Left lung (tissue), 10 donors: ENCODE results near the gene MAP6. TPM values are rescaled to one million over a fixed set of nuclear protein-coding genes. Genes with fewer than 3 reads are reported as not detected.

Experiments used
- ATAC-seq: fragments of 200-7000 bp; cut with Tn5 transposase; one replicate; pipeline ENCODE4 v1.9.1; 2020; ENCODE audit warnings: moderate library complexity
- DNase-seq, 4 donors: peaks; one replicate each; pipeline ENCODE4 v3.0.0-alpha.2; 2013 to 2020
- H3K27ac ChIP-seq, 2 donors: fragments of 200-600 bp; sonication (generic) in 1 of 2; one replicate each; pipeline versions ENCODE4 v1.5.0 to v1.8.0; 2020 to 2021
- H3K27me3 ChIP-seq, 2 donors: fragments of 200-600 bp; sonication (generic) in 1 of 2; one replicate each; pipeline versions ENCODE4 v1.5.0 to v1.8.0; 2020 to 2021
- H3K36me3 ChIP-seq, 2 donors: fragments of 200-600 bp; sonication (generic) in 1 of 2; one replicate each; pipeline versions ENCODE4 v1.5.0 to v1.8.0; 2020 to 2021
- H3K4me1 ChIP-seq, 2 donors: fragments of 200-600 bp; one replicate each; pipeline ENCODE4 v1.8.0; 2021
- H3K4me3 ChIP-seq, 2 donors: fragments of 200-600 bp; sonication (generic) in 1 of 2; one replicate each; pipeline versions ENCODE4 v1.5.0 to v1.8.0; 2020 to 2021; ENCODE audit warnings: mild to moderate bottlenecking in 1 of 2
- H3K9me3 ChIP-seq, 2 donors: fragments of 200-600 bp; sonication (generic) in 1 of 2; one replicate each; pipeline versions ENCODE4 v1.5.0 to v1.8.0; 2020 to 2021
- CTCF ChIP-seq, 2 donors: fragments of 200-600 bp; sonication (generic) in 1 of 2; IDR thresholded peaks; one replicate each; pipeline versions ENCODE4 v1.5.0 to v1.8.0; 2021; ENCODE audit warnings: antibody characterized with exemption in 2 of 2
- intact Hi-C, 2 donors: fragments of 100-400 bp; cut with DNase I; formaldehyde crosslinking; loops; one replicate each; pipeline versions ENCODE4 v1.11.2 to v1.14.2; 2022
- polyA plus RNA-seq, 6 donors: library from polyadenylated mRNA; unstranded; fragments of 120-200 nt; gene quantifications; one replicate each; pipeline ENCODE4 v1.2.1, GENCODE V29; 2013; ENCODE audit not compliant: insufficient read length in 6 of 6
- total RNA-seq, 2 donors: library from RNA; stranded (reverse); fragmentation: NEBNext Ultra II Directional; extraction: Animal tissue kit (Norgen Biotek cat#: 25700); gene quantifications; one replicate each; pipeline ENCODE4 v1.2.1, GENCODE V29; 2021
- donor health status: DM: no; HTN: yes; CAD: no.
- donor health status: DM: no; HTN: no; CAD: no.

Gene MAP6
- total and polyA plus RNA-seq, 8 donors = 5.9 to 9.8 (median 7.8) TPM

- no peak for ATAC-seq
- intact Hi-C loops = no loop called here
- no peak for TF ChIP-seq CTCF (IDR thresholded peaks at IDR 0.05)
- Histone ChIP-seq H3K27me3 (no peaks in the 10 kb centered on the region), H3K4me3 (no peak overlapping the region), H3K36me3 (no peaks in the 10 kb centered on the region), H3K4me1 (peaks cover 33 to 48% of the 10 kb centered on the region in 2 donors), H3K27ac (peak overlapping the region; percentile 64 to 77), H3K9me3 (no peaks in the 10 kb centered on the region)
- peak in 1 of 4 donors; percentile 45 for DNase-seq
Measured at GRCh38 chr11:75555079-75555811, 113.6 kb downstream of the MAP6 start.

- no peak for TF ChIP-seq CTCF (IDR thresholded peaks at IDR 0.05)
- ATAC-seq (peak; percentile 51), DNase-seq (peak; percentile 82 to 99 (median 93))
- Histone ChIP-seq H3K27me3 (no peaks in the 10 kb centered on the region), H3K27ac (peak overlapping the region; percentile 64 to 77), H3K4me1 (peaks cover 28 to 40% of the 10 kb centered on the region in 2 donors), H3K9me3 (no peaks in the 10 kb centered on the region), H3K36me3 (no peaks in the 10 kb centered on the region), H3K4me3 (no peak overlapping the region)
- intact Hi-C loops = no loop called here
Measured at GRCh38 chr11:75554258-75555022, 114.4 kb downstream of the MAP6 start.

- TF ChIP-seq CTCF (IDR thresholded peaks at IDR 0.05) = no peak
- DNase-seq (no peak), ATAC-seq (no peak)
Measured at GRCh38 chr11:75553889-75554257, 115.0 kb downstream of the MAP6 start.

GRCh38 chr11:75553182-75553581 is 115.7 kb downstream of the MAP6 start:
- Histone ChIP-seq H3K4me3 (no peak overlapping the region), H3K36me3 (no peaks in the 10 kb centered on the region), H3K27ac (no peak overlapping the region), H3K27me3 (no peaks in the 10 kb centered on the region), H3K9me3 (no peaks in the 10 kb centered on the region), H3K4me1 (peaks cover 17 to 28% of the 10 kb centered on the region in 2 donors)
- DNase-seq (peak in 1 of 4 donors; percentile 53), ATAC-seq (no peak)
- intact Hi-C loops = no loop called here
- TF ChIP-seq CTCF (IDR thresholded peaks at IDR 0.05) = no peak

More at GRCh38 chr11:75553889-75554257, 115.0 kb downstream of the MAP6 start:
- H3K36me3 ChIP-seq = no peaks in the 10 kb centered on the region
- no peaks in the 10 kb centered on the region for H3K9me3 ChIP-seq
- intact Hi-C loops = no loop called here
- no peak overlapping the region for H3K4me3 ChIP-seq
- H3K4me1 ChIP-seq = peaks cover 24 to 34% of the 10 kb centered on the region in 2 donors
- H3K27ac ChIP-seq = peak overlapping the region; percentile 46 to 64
- no peaks in the 10 kb centered on the region for H3K27me3 ChIP-seq

- no peaks in the 10 kb centered on the region for H3K27me3 ChIP-seq
- H3K27ac ChIP-seq = no peak overlapping the region
- intact Hi-C loops = no loop called here
- no peak for ATAC-seq
- TF ChIP-seq CTCF (IDR thresholded peaks at IDR 0.05) = no peak
- H3K4me1 ChIP-seq = peaks cover 8 to 17% of the 10 kb centered on the region in 2 donors
- H3K36me3 ChIP-seq = no peaks in the 10 kb centered on the region
- H3K9me3 ChIP-seq = no peaks in the 10 kb centered on the region
- peak in 1 of 4 donors; percentile 8 for DNase-seq
- H3K4me3 ChIP-seq = no peak overlapping the region
Measured at GRCh38 chr11:75549370-75549958, 119.4 kb downstream of the MAP6 start.
